ENCODE data around the gene NSL1.
"Not testable (repeated sequence)": the region's sequence is repeated elsewhere in the genome, so short reads cannot be mapped to it uniquely, and the experiment has no call there.

The NSL1 gene

DNA sequence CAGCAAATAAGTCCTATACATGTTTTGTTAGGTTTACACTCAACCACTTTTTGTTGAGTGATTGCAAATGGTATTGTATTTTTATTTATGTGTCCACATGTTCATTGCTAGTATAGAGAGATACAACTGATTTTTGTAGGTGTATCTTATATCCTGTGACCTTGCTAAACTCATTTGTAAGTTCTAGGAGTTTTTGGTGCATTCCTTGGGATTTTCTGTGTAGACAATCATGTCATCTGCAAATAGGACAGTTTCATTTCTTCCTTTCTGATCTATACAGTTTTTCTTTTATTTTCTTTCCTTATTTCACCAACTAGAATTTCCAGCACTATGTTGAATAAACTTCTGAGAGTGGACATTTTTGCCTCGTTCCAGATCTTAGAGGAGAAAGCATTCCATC lies 75.4 kb downstream of the NSL1 start:
- H3K4me3 ChIP-seq (ENCODE audit: low read depth, low read length): no peak overlapping the region
- TF ChIP-seq, protein P1, sequence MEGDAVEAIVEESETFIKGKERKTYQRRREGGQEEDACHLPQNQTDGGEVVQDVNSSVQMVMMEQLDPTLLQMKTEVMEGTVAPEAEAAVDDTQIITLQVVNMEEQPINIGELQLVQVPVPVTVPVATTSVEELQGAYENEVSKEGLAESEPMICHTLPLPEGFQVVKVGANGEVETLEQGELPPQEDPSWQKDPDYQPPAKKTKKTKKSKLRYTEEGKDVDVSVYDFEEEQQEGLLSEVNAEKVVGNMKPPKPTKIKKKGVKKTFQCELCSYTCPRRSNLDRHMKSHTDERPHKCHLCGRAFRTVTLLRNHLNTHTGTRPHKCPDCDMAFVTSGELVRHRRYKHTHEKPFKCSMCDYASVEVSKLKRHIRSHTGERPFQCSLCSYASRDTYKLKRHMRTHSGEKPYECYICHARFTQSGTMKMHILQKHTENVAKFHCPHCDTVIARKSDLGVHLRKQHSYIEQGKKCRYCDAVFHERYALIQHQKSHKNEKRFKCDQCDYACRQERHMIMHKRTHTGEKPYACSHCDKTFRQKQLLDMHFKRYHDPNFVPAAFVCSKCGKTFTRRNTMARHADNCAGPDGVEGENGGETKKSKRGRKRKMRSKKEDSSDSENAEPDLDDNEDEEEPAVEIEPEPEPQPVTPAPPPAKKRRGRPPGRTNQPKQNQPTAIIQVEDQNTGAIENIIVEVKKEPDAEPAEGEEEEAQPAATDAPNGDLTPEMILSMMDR (IDR thresholded peaks at IDR 0.05; ENCODE audit: low read depth, low read length): no peak
- TF ChIP-seq, protein P2, sequence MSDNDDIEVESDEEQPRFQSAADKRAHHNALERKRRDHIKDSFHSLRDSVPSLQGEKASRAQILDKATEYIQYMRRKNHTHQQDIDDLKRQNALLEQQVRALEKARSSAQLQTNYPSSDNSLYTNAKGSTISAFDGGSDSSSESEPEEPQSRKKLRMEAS (IDR thresholded peaks at IDR 0.05; ENCODE audit: low read depth, low read length): no peak
- TF ChIP-seq MYC (IDR thresholded peaks at IDR 0.05; ENCODE audit: low read depth, low read length) (no peak), POLR2A (IDR thresholded peaks at IDR 0.05; ENCODE audit: extremely low read depth, insufficient read length) (no peak)
- no peak for DNase-seq (ENCODE audit: low read depth)

DNA sequence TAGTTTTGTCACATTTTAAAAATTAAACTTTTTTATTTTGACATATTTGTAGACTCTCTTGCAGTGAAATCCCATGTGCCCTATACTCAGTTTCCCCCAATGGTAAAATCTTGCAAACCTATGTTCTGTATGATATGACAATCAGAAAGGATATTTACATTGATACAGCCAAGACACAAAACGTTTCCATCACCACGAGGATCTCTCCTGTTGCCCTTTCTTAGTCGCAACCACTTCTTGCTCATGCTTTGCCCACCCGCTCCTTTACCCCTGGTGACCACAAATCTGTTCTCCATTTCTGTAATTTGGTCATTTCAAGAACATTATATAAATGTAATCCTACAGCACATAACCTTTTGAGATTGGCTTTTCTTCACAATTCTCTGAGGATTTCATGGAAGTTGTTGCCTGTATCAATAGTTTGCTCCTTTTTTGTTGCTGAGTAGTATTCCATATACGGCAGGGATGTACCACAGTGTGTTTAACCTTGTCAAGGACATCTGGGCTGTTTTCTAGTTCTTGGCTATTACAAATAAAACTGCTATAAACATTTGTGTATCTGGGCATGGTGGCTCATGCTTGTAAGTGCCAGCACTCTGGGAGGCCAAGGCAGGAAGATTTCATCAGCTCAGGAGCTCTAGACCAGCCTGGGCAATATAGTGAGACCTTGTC lies 78.0 kb downstream of the NSL1 start:
- TF ChIP-seq, protein P1 (IDR thresholded peaks at IDR 0.05; ENCODE audit: low read depth, low read length): no peak
- TF ChIP-seq, protein P2 (IDR thresholded peaks at IDR 0.05; ENCODE audit: low read depth, low read length): no peak
- TF ChIP-seq POLR2A (IDR thresholded peaks at IDR 0.05; ENCODE audit: extremely low read depth, insufficient read length) (no peak), MYC (IDR thresholded peaks at IDR 0.05; ENCODE audit: low read depth, low read length) (no peak)
- no peak for DNase-seq (ENCODE audit: low read depth)
- H3K4me3 ChIP-seq (ENCODE audit: low read depth, low read length): no peak overlapping the region

DNA sequence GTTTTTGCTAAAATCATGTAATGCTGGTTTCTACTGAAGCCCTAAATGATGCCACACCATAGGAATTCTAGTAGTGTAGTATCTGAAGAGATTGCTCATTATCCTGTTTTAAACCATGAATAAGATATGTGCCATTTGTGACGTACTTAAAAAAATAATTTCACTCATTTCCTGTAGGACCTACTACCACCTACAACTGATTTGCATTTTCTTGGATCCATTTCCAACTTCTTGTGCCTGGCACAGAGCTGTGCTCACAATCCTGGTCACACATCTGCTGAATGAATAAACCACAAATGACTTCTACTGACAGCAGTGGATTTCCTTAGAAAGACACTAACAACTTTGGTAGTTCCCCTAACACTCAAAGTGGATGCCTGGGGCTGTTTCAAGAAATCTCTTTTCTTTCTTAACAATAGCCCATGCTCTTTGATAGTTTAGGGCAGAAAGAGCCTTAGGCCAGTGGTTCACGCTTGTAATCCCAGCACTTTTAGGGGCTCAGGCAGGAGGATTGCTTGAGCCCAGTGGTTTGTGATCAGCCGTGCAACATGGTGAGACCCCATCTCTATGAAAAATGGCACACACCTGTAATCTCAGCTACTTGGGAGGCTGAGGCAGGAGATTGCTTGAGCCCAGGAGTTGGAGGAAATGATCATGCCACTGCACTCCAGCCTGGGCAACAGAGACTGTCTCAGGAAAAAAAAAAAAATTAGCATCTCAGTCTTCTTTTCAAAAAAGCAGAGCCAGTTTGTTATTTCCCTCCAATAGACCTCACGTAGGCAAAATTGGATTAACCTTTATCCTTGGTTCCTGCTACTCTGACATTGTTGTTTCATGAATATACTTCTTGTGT lies 78.9 kb downstream of the NSL1 start:
- no peak overlapping the region for H3K4me3 ChIP-seq (ENCODE audit: low read depth, low read length)
- DNase-seq (ENCODE audit: low read depth): no peak
- TF ChIP-seq, protein P2 (IDR thresholded peaks at IDR 0.05; ENCODE audit: low read depth, low read length): no peak
- no peak for TF ChIP-seq MYC (IDR thresholded peaks at IDR 0.05; ENCODE audit: low read depth, low read length)
- TF ChIP-seq POLR2A (IDR thresholded peaks at IDR 0.05; ENCODE audit: extremely low read depth, insufficient read length): no peak
- TF ChIP-seq, protein P1 (IDR thresholded peaks at IDR 0.05; ENCODE audit: low read depth, low read length): no peak

DNA sequence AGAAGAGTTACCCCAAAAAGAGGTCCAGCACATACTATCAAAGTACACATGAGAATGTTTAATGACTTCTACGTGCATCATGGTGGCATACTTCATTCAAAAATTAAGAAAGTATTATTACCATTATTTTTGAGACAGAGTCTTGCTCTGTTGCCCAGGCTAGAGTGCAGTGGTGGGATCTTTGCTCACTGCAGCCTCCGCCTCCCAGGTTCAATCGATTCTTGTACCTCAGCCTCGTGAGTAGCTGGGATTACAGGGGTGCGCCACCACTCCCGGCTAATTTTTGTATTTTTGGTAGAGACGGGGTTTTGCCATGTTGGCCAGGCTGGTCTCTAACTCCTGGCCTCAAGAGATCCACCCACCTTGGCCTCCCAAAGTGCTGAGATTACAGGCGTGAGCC lies 79.6 kb downstream of the NSL1 start:
- not testable (repeated sequence) for H3K4me3 ChIP-seq (ENCODE audit: low read depth, low read length); DNase-seq (ENCODE audit: low read depth)

DNA sequence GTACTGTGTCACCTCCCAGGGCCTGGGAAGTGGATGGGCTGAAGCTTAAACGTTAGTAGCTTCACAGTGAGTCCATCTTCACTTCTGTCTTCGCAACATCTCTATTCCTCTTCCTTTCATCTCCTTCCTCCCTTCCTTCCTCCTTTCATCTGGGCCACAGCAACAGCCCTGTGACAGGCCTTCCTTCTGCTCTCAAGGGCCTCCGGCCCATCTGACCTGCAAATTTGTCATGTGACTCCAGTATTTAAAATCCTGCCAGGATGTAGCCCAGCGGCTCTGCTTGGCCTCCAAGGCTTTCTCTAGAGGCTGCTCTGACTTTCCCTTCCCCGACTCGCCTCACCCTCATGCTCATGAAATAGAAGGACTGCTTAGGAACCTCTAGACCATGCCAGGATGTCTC lies 81.0 kb downstream of the NSL1 start:
- DNase-seq (ENCODE audit: low read depth): no peak
- no peak overlapping the region for H3K4me3 ChIP-seq (ENCODE audit: low read depth, low read length)
- TF ChIP-seq POLR2A (IDR thresholded peaks at IDR 0.05; ENCODE audit: extremely low read depth, insufficient read length) (no peak), MYC (IDR thresholded peaks at IDR 0.05; ENCODE audit: low read depth, low read length) (no peak)
- TF ChIP-seq, protein P2 (IDR thresholded peaks at IDR 0.05; ENCODE audit: low read depth, low read length): no peak
- TF ChIP-seq, protein P1 (IDR thresholded peaks at IDR 0.05; ENCODE audit: low read depth, low read length): no peak

DNA sequence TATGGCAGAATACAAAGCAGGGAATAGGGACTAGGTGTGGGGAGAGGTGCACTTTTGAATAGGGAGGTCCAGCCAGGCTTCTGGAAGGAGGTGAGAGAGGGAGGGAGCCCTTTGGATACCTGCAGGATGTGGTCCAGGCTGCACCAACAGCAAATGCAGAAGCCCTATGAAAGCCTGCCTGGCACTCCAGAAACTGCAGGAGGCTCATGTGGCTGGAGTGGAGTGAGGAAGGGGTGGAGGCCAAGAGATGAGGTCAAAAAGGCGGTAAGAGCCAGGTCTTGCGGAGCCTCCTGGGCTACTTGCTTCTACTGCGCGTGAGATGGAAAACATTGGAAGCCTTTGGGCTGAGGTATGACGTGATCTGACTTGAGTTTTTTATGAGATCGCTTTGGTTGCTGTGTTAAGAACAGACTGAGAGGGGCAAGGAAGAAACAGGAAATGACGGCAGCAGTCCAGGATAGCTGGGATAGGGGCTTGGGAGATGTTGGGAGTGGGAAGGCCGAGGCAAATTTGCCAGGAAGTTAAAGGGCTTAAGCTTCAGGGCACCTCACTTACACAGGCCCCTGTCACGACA lies 87.5 kb downstream of the NSL1 start:
- no peak for DNase-seq (ENCODE audit: low read depth)
- no peak overlapping the region for H3K4me3 ChIP-seq (ENCODE audit: low read depth, low read length)
- TF ChIP-seq MYC (IDR thresholded peaks at IDR 0.05; ENCODE audit: low read depth, low read length) (no peak), POLR2A (IDR thresholded peaks at IDR 0.05; ENCODE audit: extremely low read depth, insufficient read length) (no peak)
- TF ChIP-seq, protein P1 (IDR thresholded peaks at IDR 0.05; ENCODE audit: low read depth, low read length): no peak
- TF ChIP-seq, protein P2 (IDR thresholded peaks at IDR 0.05; ENCODE audit: low read depth, low read length): no peak

All from NB4 (cell line).